ENCODE results near the gene SLX4.

DNA sequence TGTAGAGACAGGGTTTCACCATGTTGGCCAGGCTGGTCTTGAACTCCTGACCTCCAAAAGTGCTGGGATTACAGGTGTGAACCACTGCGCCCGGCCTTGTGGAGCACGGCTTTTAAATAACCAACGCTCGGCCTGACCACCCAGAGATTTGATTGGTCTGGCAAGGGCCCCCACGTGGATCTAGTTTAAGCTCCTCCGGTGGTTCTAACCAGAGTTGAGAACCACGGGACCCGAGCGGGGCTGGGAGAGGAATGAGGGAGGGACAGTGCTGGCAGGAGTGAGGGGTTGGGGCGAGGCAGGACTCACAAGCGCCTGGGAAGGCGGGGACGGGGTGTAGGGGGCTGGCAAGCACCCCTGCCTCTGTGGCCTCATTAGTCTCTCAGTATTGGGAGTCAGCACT is 37.2 kb downstream of the SLX4 start:
- TF ChIP-seq EZH2 (IDR thresholded peaks at IDR 0.05; ENCODE audit: insufficient read depth, poor library complexity, severe bottlenecking) (no peak), EZH2phosphoT487 (IDR thresholded peaks at IDR 0.05; ENCODE audit: insufficient read depth, low read depth) (no peak)

Measured in GM23248 (cell line).